ENCODE measurements around the gene MED27. TPM values are rescaled to one million over a fixed set of nuclear protein-coding genes. Genes with fewer than 3 reads are reported as not detected.

Gene MED27
- total RNA-seq, 2 experiments from 2014 or later, result 32.5 TPM

DNA sequence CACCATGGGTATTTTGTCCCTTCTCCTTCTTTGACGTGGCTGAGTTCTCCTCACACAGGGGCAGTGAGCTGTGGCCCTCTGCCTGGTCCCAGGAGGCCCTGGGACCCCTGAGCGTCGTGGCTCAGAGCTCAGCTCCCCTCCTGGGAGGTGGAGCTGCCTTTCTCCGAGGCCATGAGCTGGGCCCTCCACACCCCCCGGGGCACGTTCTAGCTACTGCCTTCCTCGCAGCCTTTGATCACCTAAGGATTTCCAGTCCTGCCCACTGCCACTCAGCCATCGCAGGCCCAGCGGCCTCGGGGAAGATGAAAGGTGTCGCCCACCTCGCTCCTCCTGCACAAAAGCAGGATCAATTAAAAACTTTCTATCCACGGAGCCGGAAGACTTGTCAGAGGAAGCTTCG is 244.9 kb downstream of the MED27 start:
- H3K4me1 Mint-ChIP-seq (ENCODE audit: low read depth), result peaks cover 7% of the 10 kb centered on the region
- H3K9me3 Mint-ChIP-seq, result peaks cover 11% of the 10 kb centered on the region
- H3K27ac Mint-ChIP-seq, result no peak overlapping the region
- TF ChIP-seq, protein P1, sequence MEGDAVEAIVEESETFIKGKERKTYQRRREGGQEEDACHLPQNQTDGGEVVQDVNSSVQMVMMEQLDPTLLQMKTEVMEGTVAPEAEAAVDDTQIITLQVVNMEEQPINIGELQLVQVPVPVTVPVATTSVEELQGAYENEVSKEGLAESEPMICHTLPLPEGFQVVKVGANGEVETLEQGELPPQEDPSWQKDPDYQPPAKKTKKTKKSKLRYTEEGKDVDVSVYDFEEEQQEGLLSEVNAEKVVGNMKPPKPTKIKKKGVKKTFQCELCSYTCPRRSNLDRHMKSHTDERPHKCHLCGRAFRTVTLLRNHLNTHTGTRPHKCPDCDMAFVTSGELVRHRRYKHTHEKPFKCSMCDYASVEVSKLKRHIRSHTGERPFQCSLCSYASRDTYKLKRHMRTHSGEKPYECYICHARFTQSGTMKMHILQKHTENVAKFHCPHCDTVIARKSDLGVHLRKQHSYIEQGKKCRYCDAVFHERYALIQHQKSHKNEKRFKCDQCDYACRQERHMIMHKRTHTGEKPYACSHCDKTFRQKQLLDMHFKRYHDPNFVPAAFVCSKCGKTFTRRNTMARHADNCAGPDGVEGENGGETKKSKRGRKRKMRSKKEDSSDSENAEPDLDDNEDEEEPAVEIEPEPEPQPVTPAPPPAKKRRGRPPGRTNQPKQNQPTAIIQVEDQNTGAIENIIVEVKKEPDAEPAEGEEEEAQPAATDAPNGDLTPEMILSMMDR (IDR thresholded peaks at IDR 0.05), result no peak
- no peak for ATAC-seq
- intact Hi-C loops (cut with micrococcal nuclease), result no loop called here
- no peaks in the 10 kb centered on the region for H3K36me3 Mint-ChIP-seq (ENCODE audit: low read depth)
- H3K4me3 Mint-ChIP-seq, result no peak overlapping the region
- POLR2A ChIA-PET, result no interaction called here
- DNase-seq, result no peak
- H3K27me3 Mint-ChIP-seq, result peaks cover 7% of the 10 kb centered on the region
- CTCF ChIA-PET, result interaction anchor here (1.7 kb wide), 1 partner anchor 402 kb away, joined by 4 read pairs; no protein-coding TSS in a partner anchor

DNA sequence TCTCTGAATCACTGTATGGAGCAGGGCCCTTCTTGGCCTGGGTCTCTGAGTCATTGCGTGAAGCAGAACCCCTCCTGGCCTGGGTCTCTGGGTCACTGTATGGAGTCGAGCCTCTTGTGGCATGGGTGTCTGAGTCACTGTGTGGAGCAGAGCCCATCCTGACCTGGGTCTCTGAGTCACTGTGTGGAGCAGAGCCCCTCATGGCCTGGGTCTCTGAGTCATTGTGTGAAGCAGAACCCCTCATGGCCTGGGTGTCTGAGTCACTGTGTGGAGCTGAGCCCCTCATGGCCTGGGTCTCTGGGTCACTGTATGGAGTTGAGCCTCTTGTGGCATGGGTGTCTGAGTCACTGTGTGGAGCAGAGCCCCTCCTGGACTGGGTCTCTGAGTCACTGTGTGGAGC is 245.8 kb downstream of the MED27 start:
- Mint-ChIP-seq H3K9me3 (peaks cover 11% of the 10 kb centered on the region), H3K4me1 (ENCODE audit: low read depth) (peaks cover 2% of the 10 kb centered on the region), H3K27me3 (peaks cover 7% of the 10 kb centered on the region), H3K36me3 (ENCODE audit: low read depth) (no peaks in the 10 kb centered on the region), H3K27ac (no peak overlapping the region), H3K4me3 (no peak overlapping the region)
- ChIA-PET POLR2A (no interaction called here), CTCF (no interaction called here)
- TF ChIP-seq, protein P1 (IDR thresholded peaks at IDR 0.05), result no peak
- peak; percentile 51 for ATAC-seq
- DNase-seq, result peak; percentile 13
- intact Hi-C loops (cut with micrococcal nuclease), result no loop called here

DNA sequence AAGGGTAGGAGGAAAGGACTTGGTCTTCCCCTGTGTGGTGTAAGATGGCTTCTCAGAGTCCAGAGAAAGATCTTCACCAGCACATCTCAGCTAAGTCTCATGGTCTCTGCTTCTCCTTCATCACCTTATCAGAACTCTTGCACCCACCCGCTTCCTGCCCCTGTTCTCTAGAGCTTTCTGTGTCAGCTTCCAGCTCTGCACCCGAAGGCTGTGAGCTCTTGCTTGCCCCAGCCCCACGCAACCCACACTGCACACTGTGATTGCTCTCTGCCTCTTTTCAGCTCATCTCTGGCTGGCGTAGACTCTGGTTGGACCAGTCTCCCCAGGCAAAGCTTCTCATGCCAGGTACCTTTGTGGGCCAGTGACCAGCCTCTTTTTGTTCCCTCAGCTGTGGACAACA is 246.6 kb downstream of the MED27 start:
- Mint-ChIP-seq H3K27me3 (peaks cover 7% of the 10 kb centered on the region), H3K9me3 (peaks cover 11% of the 10 kb centered on the region), H3K27ac (no peak overlapping the region), H3K4me1 (ENCODE audit: low read depth) (peaks cover 2% of the 10 kb centered on the region), H3K36me3 (ENCODE audit: low read depth) (no peaks in the 10 kb centered on the region), H3K4me3 (no peak overlapping the region)
- ChIA-PET CTCF (no interaction called here), POLR2A (no interaction called here)
- no peak for ATAC-seq
- intact Hi-C loops (cut with micrococcal nuclease), result no loop called here
- DNase-seq, result no peak
- TF ChIP-seq, protein P1 (IDR thresholded peaks at IDR 0.05), result no peak

DNA sequence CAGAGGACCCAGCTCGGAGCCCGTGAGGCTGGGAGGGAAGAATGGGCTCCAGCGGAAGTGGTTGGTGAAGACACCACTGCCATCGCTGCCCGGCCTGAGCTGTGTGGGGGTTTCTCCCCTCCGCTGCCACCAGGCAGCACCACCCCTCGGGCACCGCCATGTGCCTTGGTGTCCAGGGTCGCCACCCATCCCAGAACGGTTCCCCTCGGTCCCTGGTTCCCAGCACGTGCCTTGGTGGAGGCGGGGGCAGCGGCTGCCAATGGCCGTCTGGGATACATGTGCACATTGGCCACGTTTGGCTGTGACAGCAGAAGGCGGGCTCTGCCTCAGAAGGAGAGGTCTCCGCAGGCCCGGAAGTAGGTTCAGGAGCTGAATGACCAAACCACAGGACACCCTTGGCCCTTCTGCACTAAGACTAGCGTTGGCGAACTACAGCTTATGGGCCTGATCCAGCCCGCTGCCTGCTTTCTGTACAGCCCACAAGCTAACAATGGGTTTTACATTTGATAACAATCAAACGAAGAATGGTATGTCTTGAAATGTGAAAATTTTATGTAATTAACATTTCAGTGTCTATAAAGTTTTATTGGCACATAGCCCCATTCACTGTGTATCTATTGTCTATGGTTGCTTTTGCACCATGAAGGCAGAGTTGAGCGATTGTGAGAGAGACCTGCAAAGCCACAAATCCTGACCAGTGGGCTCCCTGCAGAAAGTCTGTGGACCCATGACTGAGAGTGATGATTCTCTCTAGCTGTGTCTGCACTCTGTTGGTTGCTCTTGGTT is 248.1 kb downstream of the MED27 start:
- intact Hi-C loops (cut with micrococcal nuclease), result no loop called here
- Mint-ChIP-seq H3K27me3 (peaks cover 3% of the 10 kb centered on the region), H3K36me3 (ENCODE audit: low read depth) (no peaks in the 10 kb centered on the region), H3K9me3 (peaks cover 11% of the 10 kb centered on the region), H3K4me1 (ENCODE audit: low read depth) (peaks cover 2% of the 10 kb centered on the region), H3K27ac (no peak overlapping the region), H3K4me3 (no peak overlapping the region)
- no peak for DNase-seq
- ChIA-PET CTCF (no interaction called here), POLR2A (interaction anchor here (0.9 kb wide), 1 partner anchor 262 kb away, joined by 3 read pairs; no protein-coding TSS in a partner anchor)
- ATAC-seq, result no peak
- TF ChIP-seq, protein P1 (IDR thresholded peaks at IDR 0.05), result no peak

DNA sequence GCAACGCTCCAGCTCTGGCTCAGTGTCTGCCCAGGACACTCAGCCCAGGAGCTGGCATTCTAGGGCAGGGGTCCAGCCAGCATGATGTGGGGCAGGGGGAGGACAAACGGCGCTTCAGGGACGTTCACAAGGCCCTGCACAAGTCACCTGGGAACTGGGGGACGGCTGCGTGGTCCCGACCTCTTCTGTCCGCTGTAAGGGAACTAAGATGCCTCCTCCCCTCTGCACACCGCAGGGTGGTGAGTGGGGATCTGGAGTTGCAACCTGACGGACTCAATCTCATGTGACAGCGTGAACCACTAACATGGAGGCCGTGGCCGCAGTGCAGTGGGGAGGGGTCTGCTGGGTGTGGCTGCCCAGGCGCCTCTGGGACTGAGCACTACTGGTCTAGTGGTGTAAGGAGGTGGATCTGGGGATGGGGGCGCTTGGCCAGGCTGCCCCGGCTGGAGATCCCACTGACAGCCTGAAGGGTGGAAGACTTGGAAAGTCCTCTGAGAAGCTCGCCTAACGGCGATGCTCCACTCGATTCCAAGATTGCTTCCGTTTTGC is 251.8 kb downstream of the MED27 start:
- DNase-seq (no peak), ATAC-seq (no peak)
- TF ChIP-seq, protein P1 (IDR thresholded peaks at IDR 0.05), result no peak
- intact Hi-C loops (cut with micrococcal nuclease), result no loop called here
- ChIA-PET CTCF (interaction anchor here (1.3 kb wide), 1 partner anchor 65 kb away, joined by 3 read pairs; no protein-coding TSS in a partner anchor), POLR2A (no interaction called here)
- no peak overlapping the region for H3K4me3 Mint-ChIP-seq
- H3K36me3 Mint-ChIP-seq (ENCODE audit: low read depth), result no peaks in the 10 kb centered on the region
- H3K27ac Mint-ChIP-seq, result no peak overlapping the region
- H3K9me3 Mint-ChIP-seq, result no peaks in the 10 kb centered on the region
- peaks cover 2% of the 10 kb centered on the region for H3K4me1 Mint-ChIP-seq (ENCODE audit: low read depth)
- peaks cover 8% of the 10 kb centered on the region for H3K27me3 Mint-ChIP-seq
